HT-29 (cell line): Measurements from ENCODE around the gene TMEM18. TPM values are rescaled to one million over a fixed set of nuclear protein-coding genes. Genes with fewer than 3 reads are reported as not detected.

Experiments used
- DNase-seq: peaks from one replicate; pipeline ENCODE4 v3.0.0-alpha.2; 2015; ENCODE audit warnings: low spot score
- total RNA-seq: library from RNA; depleted of rRNA; stranded (reverse); fragments of >200 nt; shearing (Covaris generic); gene quantifications from 2 replicates; pipeline ENCODE4 v1.2.3, GENCODE V29; 2014

The TMEM18 gene
- total RNA-seq, 1 experiment from 2014 or later, result 12.6 TPM

DNA sequence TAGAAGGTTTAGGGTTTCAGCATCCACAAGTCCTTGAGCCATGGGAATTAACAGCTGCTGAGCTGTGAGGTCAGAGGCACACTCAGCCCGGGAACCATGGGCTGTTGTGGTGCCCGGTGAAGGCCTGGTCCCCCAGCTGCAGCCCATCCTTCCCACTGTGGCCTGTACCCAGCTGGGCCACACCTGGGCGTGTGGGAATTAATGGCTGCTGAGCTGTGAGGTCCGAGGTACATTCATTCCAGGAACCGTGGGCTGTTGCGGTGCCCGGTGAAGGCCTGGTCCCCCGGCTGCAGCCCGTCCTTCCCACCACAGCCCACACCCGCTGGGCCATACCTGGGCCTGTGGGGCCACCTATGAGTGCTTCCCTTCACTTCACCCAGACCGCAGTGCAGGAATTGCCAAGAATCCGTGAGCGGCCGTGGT is 25.2 kb downstream of the TMEM18 start:
- DNase-seq, result no peak

DNA sequence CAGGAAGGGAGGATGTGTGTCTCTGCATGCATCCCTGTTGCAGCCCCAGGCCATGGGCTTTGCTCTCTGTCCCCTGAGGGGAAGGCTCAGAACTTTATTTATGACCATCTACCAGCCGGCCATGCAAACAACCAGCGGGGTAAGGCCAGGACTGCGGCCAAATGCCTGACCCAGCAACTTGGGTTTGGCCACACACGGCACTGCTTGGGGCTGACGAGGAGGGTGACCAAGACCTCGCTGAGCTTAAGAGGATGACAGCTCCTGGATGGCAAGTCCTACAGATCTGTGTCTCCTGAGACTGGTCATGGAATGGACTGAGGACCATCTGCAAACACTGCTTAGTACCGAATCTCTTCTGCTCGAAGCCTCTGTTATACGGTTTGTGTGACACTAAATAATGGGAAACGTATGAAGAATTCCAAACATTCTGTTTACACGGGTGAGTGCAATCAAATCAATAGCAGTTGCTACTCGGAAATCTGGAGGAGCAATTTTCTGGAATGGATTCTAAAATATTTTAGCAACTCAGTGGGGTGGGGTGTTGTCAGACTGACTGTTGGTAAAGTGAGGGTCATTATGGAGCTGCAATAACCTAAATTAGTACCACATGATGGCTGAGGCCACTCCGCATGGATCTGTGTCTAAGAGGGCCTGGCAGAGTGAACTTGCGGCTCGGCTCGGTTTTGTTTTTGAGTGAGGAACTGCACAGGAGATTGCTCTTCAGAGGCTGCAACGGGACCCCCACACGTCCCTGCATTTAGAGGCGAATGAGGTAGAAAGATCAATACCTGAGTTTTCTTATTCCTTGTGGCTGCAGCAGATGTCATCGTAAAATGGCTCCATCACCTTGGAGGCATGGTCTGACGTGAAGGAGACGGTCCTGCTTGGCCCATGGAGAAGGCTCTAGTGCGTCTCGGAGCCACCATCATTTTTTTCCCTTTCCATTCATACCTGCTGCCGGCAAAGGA is 26.6 kb downstream of the TMEM18 start:
- DNase-seq, result no peak

DNA sequence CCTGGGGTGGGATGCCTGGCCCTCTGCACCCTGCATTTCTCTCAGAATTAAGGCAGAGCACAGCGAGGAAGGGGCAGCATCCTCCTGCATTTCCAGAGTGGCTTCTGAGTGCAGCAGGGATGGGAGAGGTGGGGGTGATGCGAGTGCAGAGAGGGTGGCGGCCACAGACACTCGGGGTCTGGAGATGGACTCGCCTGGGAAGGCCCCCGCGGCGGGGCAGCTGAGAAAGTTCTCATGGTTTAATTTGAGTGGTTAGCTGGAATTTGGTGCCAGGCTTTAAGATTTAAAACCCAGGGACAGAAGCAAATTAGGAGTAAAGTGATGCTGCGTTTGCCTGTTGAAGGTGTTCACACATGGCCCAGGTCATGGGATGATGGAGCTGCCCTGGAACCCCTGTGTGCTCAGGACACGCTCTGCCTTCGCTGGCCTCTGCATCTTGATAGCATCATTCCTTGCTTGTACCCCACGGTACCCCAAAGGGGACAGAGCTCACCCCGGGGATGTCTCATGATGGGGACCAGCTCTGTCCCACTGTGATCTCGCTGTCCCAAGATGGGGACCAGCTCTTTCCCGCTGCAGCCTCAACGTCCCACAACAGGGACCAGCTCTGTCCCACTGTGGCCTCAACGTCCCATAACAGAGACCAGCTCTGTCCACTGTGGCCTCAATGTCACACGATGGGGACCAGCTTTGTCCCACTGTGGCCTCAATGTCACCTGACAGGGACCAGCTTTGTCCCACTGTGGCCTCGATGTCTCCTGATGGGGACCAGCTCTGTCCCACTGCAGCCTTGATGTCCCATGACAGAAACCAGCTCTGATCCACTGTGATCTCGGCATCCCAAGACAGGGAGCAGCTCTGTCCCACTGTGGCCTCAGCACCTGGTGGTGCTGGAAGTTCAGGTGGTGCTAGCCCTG is 27.5 kb downstream of the TMEM18 start:
- DNase-seq, result no peak

DNA sequence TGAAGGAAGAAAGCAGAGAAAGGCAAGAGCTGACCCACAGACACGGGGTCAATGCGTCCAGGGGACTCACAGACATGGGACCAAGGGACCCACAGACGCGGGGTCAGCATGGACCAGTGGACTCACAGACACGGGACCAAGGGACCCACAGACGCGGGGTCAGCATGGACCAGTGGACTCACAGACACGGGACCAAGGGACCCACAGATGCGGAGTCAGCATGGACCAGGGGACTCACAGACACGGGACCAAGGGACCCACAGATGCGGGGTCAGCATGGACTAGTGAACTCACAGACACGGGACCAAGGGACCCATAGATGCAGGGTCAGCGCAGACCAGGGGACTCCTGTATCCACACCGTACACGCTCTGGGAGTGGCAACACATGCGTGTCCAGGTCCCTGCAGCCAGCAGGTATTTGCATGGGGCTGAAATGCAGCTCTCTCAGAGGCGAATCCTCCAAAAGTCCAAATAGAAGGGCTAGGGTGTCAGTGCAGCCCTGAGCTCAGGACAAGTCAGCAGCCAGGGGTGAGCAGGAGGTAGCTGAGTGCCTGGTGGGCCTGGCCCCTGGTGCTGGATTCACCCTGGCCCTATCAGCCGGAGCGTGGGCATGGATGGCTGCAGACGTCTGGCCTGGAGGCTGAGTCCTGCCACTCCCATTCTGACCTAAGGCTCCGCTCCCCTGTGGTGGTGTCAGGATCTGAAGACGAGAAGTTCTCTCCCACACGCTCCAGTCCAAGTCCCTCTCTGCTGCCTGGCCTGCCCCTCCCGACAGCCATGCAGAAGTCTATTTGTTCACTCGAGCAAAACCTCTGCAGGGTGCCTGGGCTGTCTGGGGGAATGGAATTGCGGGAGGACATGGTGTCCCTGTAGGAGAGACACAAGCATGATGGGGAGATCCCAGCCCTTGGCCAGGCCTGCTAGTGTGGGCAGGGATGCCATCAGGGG is 28.5 kb downstream of the TMEM18 start:
- DNase-seq, result no peak

DNA sequence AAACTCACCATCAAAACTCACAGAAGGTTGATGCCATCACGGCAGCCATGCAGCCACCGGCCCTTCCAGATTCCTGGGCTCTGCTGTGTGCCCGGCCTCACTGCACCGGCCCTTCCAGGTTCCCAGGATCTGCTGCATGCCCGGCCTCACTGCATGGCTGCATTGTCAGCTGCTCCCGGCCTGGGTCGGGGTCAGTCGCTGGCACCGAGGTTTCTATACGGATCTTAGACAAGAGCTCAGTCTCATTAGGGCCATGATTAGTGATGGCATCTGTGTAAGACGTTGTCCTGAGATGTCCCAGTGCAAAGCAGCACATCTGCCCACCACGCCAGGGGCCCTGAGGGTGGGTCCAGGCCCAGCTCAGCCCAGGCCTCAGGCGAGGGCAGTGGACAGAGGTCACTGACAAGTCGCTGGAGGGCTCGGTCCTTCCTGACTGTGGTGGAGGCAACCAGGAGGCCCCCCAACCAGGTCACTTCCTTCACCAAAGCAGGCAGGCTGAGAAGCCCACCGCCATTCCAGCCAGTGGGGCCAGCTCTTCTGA is 29.4 kb downstream of the TMEM18 start:
- no peak for DNase-seq

DNA sequence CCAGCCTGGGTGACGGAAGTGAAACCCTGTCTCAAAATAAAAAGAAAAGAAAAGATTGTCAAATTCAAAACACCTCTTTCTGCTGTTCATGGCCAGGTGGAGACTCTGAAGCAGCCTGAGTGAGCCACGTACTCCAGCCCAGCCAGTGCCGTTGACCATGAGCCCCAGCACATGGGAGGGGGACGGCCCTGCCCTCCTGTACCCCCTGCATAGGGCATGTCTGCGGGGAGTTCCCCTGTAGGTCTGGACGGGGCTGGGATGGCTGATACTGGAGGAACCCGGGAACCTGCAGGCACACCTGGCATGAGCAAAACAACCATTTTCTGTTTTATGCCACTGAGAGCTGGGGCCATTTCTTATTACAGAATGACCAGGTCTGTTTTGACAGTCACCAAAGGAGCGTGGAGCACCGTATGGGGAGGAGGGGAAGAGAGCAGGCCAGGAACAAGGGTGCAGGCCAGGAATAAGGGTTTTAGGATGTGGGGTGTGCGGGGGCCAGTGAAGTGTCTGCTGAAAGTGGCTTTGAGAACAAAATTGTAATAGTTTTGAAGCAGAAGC is 30.1 kb downstream of the TMEM18 start:
- DNase-seq, result no peak

DNA sequence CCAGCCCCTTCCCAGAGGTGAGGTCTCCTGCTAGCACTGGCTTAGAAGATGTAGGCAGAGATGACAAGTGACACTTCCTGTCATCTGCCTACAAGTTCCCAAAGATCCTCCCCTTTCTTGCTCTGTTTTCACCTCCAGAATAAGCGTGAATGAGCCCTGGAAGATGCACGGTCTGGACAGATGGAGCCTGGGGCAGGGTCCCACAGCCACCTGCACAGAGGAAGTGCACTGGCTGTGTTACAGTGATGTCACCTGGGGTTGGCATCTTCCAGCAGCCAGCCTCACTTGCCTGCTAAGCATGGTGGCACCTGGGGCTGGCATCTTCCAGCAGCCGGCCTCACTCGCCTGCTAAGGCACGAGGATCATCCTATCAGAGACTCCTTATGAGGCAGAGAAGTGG is 32.3 kb downstream of the TMEM18 start:
- DNase-seq, result no peak

DNA sequence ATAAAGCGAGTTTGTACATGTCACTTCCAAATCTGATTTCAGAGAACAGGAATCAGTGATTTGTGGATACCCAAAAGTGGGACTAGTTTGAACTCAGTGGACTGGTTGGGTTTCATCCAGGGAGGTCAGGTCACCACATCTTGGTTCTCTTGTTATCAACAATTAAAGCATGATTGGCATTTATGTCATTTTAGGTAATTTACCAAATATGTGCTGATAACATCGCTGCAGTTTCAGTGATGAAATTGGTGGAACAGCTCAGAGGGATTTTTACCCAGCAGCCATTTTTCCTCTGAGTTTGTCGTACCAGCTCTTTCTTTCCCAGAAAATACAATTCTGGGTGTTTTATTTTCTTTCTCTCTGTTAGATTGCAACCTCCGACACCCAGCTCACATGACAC is 33.4 kb downstream of the TMEM18 start:
- no peak for DNase-seq

DNA sequence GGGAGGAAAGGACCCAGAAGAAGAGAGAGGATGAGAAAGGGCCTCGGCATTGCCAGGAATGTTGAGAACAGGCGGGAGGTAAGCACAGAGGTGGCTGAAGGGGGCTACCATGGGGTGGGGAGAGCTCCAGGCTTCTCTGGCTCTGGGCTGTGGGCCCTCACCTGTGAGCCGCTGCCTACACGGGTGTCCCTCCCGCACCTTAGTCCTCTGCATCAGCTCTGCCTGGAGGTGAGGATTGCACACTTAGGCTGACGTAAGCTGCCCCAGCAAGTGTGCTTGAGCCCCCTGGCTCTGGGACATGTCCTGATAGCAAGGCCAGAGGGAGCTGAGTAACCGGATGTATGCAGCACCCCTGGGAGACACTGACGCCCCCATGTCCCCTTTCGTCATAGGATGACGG is 33.9 kb downstream of the TMEM18 start:
- no peak for DNase-seq

DNA sequence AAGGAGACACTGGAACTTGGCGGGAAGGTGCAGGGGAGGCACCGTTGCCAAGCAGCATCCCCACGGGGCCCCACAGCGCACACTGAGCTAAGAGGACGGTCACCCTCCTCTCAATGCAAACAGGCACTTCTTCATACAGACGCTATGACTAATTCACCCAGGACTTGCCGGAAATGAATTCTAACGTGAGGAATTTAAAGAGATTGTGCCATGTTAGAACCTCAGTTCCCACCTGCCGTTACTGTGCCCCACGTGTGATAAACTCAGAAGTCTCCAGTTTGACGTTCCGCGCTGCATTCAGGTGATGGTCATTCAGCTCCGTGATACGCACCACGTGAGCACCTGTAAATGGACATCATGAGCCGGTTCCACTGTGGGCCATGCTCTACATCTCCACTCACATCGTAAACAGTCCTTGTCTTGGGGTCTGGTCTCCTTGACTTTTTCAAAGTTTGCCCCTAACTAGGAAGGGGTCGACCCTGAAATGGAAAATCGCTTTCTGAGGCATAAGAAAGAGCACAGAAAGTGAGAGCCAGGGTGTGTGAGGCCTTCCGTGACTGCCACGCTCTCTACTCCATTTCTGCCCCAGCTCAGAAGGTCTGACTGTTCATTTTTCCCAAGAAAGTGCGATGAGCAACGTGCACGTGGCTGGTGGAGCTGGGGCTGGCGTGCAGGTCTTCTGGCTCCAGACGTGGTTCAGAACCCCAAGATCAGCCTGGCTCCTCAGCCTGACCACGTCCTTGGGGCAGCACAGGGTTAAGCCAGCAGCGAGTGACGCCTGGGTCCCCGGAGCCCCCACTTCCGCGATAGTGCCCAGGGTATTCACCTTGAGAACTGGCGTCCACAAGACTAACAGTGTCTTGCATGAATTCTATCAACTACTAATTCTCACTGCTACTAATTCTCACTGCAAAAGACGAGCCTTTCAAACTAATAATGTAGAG is 35.1 kb downstream of the TMEM18 start:
- peak; percentile 3 for DNase-seq

DNA sequence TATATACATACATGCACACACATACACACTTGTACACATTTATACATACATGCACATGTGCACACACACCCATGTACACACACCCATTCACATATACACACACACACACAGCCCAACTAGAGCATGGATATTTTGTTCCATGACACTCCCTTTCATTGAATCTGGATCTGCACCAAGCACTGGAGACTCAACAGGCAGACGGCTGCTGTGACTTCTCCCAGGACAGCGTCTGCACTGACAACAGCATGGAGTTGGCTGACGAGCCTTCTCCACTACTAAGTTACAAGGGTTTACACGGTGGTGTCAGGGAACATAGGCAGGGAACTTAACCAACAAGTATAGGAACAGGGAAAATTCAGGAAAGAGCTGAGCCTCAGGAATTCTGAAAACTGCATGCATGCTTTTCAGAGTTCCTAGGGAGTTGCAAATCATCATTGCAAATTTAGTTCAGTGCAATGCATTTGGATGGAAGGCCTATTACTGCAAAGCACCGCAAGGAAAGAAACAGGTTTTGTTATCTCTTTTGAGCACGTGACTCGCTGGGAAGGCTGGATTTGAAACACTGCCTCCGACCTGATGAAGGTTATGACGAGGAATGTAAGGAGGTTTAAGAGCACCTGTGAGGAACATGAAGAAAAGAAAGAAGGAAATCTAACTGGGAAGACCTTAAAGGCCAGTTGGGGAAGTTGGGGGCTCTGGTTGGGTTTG is 35.9 kb downstream of the TMEM18 start:
- no peak for DNase-seq

DNA sequence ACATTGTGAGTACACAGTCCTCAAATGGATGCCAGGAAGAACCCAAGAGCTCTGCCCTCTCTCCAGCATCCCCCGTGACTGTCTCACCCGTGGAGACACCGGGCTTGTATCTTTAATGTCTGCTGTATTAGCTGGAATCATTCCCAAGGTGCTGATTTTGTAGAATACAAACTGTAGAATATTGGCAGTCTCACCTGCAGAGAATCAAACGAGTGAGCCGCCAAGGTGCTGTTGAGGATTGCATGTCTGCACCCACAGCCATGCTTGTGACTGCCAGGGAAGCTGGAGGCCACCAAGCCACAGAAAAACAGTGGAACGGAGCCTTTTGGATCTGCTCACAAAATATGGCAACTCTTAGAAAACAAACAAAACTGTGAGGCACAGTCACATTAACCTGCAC is 37.5 kb downstream of the TMEM18 start:
- no peak for DNase-seq

DNA sequence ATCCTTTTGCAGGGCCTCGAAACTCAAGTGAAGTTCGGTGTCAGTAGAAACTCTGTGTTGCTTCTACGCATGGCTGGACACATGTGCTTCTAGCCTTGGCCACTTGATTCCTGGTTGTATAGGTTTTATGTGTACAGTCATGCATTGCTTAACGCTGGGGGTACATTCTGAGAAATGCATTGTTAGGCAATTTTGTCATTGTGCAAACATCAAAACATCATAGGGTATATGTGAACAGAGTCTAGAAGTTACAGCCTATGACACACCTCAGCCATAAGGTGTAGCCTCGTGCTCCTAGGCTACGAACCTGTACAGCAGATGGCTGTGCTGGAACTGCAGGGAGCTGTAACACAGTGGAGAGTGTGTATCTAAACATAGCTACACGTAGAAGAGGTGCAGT is 39.4 kb downstream of the TMEM18 start:
- DNase-seq, result no peak

DNA sequence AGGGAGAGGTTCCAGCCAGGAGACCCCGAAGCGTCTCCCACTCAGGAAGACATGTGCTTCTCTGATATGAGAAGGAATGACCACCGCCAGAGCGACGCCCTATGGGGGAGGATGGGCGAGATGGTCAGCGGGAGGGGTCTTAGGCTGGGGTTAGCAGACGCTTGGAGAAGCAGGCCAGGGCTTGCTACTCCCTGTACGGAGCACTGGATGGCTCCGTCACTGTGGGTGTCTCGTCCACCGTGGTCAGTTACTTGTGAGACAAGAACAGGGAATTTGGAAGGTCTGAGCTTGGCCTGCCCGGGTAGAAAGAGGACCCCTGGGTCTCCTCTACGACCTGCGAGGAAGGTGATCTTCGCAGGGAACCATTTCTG is 39.8 kb downstream of the TMEM18 start:
- no peak for DNase-seq

DNA sequence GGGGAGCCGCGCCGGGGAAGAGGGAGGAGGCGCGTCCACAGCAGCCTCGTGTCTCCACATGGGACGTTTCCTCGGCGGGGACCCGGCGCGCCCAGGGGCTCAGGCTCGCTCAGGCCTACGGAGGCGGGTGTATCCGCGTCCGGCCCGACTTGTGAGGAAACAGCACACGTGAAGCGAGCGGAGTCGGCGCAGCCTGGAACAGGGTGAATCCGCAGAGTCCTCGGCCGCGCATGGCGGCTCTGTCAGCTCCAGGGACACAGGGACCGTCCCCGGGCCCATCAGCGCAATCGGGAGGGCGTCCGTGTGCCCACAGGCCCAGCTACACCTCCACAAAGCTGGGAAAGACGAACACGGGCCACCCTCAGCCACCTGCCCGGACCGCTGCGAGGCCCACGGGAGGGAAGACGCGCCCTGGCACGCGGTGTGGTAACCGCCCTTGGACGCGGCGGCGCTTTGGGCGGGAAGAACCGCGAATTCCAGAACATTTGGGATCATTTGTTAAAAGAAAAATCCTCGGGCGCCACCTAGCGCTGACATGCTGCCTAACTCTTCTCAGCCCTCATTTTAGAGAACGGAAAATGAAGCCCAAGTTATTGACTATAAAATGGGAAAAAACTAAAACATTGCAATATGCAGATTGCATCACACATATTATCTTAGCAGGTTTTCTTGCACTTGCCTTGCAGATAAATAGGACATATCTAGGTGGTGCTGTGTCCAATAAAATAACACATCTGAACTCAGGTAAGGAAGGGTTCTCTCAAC is 40.4 kb downstream of the TMEM18 start:
- peak; percentile 65 for DNase-seq

DNA sequence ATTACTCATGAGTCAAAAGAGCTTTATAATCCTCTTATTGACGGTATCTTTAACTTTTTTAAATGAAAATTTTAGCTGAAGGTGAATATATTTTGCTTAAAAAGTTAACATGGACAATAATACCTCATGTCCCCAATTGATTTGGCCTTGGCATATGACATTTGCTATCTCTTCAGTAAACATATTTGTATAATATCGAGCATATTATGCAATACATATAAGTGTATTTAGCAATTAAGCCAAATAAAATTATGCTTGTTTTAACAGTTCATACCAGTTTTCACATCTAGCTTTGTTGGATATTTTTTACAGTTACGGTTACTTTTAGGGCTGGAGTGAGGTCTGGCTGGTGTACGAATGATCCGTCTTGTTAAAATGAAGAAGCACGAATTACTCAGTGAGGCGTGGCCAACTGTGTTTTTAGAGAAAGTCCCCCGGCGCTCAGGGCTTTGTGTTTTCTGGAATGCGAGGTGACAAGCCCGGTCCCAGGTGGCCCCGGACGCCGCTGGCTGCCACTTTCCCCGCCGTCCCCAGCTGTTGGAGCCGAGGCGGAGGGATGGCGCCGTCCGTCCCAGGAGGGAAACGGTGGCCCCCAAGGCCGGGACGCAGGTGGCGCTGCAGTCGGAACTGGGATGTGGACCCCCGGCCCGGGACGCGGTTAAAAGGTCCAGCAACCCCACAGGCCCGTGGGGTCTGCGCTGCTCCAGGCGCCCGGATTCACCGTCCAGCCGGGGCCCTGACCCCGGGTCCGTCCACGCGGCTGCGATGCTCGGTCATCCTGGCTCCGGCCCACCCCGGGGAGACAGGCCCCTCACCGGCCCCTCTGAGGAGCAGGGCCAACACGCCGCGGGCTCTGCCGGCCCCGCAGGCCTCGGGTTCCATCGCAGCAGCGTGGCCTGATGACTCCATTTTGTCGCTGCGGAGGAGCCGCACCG is 41.3 kb downstream of the TMEM18 start:
- DNase-seq, result no peak
